Retinal pigment epithelial cell (primary cell): ENCODE measurements around the gene NSF.
A peak's percentile ranks its signal among the peaks of the same experiment; 100 is the strongest.

ENCODE experiments used
- DNase-seq: peaks from one replicate; pipeline ENCODE4 v3.0.0-alpha.2; 2010; ENCODE audit warnings: low read depth
- H3K4me3 ChIP-seq: 2 replicates; pipeline ENCODE4 v1.5.1; 2011; ENCODE audit warnings: mild to moderate bottlenecking, low read length, control low read depth, moderate library complexity
- CTCF ChIP-seq: conservative IDR thresholded peaks from 2 replicates; pipeline ENCODE4 v1.5.1; 2011; ENCODE audit warnings: low read depth, low read length, control low read depth, inconsistent platforms

Gene NSF

GRCh38 chr17:46736100-46736499 is 145.6 kb downstream of the NSF start:
- no peak for TF ChIP-seq CTCF
- DNase-seq = no peak
- H3K4me3 ChIP-seq = no peak overlapping the region

- DNase-seq = no peak
- TF ChIP-seq CTCF = no peak
- no peak overlapping the region for H3K4me3 ChIP-seq
Observed at GRCh38 chr17:46737326-46737725, 146.9 kb downstream of the NSF start.

GRCh38 chr17:46738544-46738943 is 148.1 kb downstream of the NSF start:
- TF ChIP-seq CTCF = no peak
- no peak for DNase-seq
- H3K4me3 ChIP-seq = no peak overlapping the region

- TF ChIP-seq CTCF = no peak
Observed at GRCh38 chr17:46739982-46740381, 149.5 kb downstream of the NSF start.

GRCh38 chr17:46741122-46741730 is 150.8 kb downstream of the NSF start:
- no peak for DNase-seq
- TF ChIP-seq CTCF = no peak
- no peak overlapping the region for H3K4me3 ChIP-seq

More at GRCh38 chr17:46739982-46740381, 149.5 kb downstream of the NSF start:
- H3K4me3 ChIP-seq = no peak overlapping the region
- no peak for DNase-seq

- DNase-seq = peak; percentile 52
- no peak overlapping the region for H3K4me3 ChIP-seq
Observed at GRCh38 chr17:46742565-46743270, 152.2 kb downstream of the NSF start.

More at GRCh38 chr17:46742565-46743270, 152.2 kb downstream of the NSF start:
- TF ChIP-seq CTCF = no peak
